MCF 10A (cell line): ENCODE measurements around the gene KCNH3. TPM values are rescaled to one million over a fixed set of nuclear protein-coding genes. Genes with fewer than 3 reads are reported as not detected.

Experiments used
- BruUV-seq: library from RNA; stranded (reverse); fragments of 400-500 nt; replicated peaks from 2 replicates; lab custom pipeline; 2021; lab: Mats Ljungman, UMichigan
- CTCF ChIA-PET: fragments of 300-600 bp; sonication (Branson Sonifier 250); formaldehyde crosslinking; extraction: SDS; loops from one replicate; lab custom pipeline; 2021; ENCODE audit warnings: antibody characterized with exemption, inconsistent platforms; lab: Yijun Ruan, JAX
- POLR2A ChIA-PET: fragments of 300-600, 350-650 bp; sonication (Branson Sonifier 250); formaldehyde crosslinking; extraction: SDS; loops from one replicate; lab custom pipeline; 2020; ENCODE audit warnings: antibody characterized with exemption, inconsistent platforms; lab: Yijun Ruan, JAX
- DNase-seq: peaks from one replicate; pipeline ENCODE4 v3.0.0-alpha.2; 2018; ENCODE audit not compliant: unreplicated experiment
- H3K27ac Mint-ChIP-seq: one replicate; pipeline ENCODE4 v1.8.0; 2022; ENCODE audit warnings: mild to moderate bottlenecking, low read depth, mixed read lengths; ENCODE audit not compliant: unreplicated experiment
- H3K27me3 Mint-ChIP-seq: one replicate; pipeline ENCODE4 v1.8.0; 2022; ENCODE audit warnings: mixed read lengths; ENCODE audit not compliant: insufficient read depth, unreplicated experiment
- H3K36me3 Mint-ChIP-seq: one replicate; pipeline ENCODE4 v1.8.0; 2022; ENCODE audit warnings: mild to moderate bottlenecking, moderate library complexity, mixed read lengths; ENCODE audit not compliant: insufficient read depth, unreplicated experiment
- H3K4me1 Mint-ChIP-seq: one replicate; pipeline ENCODE4 v1.8.0; 2022; ENCODE audit warnings: mixed read lengths; ENCODE audit not compliant: insufficient read depth, unreplicated experiment
- H3K4me3 Mint-ChIP-seq: one replicate; pipeline ENCODE4 v1.8.0; 2022; ENCODE audit warnings: mild to moderate bottlenecking, moderate library complexity, mixed read lengths; ENCODE audit not compliant: unreplicated experiment
- H3K9me3 Mint-ChIP-seq: one replicate; pipeline ENCODE4 v1.8.0; 2022; ENCODE audit warnings: mixed read lengths; ENCODE audit not compliant: unreplicated experiment
- CTCF ChIP-seq: fragments of 200-600 bp; IDR thresholded peaks from one replicate; pipeline ENCODE4 v1.8.0; 2022; ENCODE audit warnings: antibody characterized with exemption, mild to moderate bottlenecking; ENCODE audit not compliant: unreplicated experiment
- intact Hi-C: fragments of 100-400 bp; cut with micrococcal nuclease; formaldehyde crosslinking; loops from 2 replicates; pipeline ENCODE4 v1.14.1; 2022
- total RNA-seq: library from RNA; stranded (reverse); gene quantifications from 2 replicates; pipeline ENCODE4 v1.2.3, GENCODE V29; 2022

The KCNH3 gene
- total RNA-seq, 1 experiment from 2014 or later: not detected

- Mint-ChIP-seq H3K27ac (no peak overlapping the region), H3K9me3 (no peaks in the 10 kb centered on the region), H3K4me1 (peaks cover 15% of the 10 kb centered on the region), H3K4me3 (peak overlapping the region; percentile 51), H3K36me3 (no peaks in the 10 kb centered on the region), H3K27me3 (peaks cover 10% of the 10 kb centered on the region)
- DNase-seq: no peak
- POLR2A ChIA-PET: interaction anchor here (0.8 to 2.0 kb wide), 2 partner anchors 13 to 28 kb away, joined by 5 to 6 read pairs; partner anchors contain the start of gene MCRS1
- CTCF ChIA-PET: interaction anchor here (1.1 to 1.4 kb wide), 2 partner anchors 14 to 41 kb away, joined by 3 to 7 read pairs; no protein-coding TSS in a partner anchor
- no peak for TF ChIP-seq CTCF
- intact Hi-C loops: no loop called here
- BruUV-seq: no TSS peak
Observed at GRCh38 chr12:49539406-49540228, 787 bp downstream of the KCNH3 start.

GRCh38 chr12:49540229-49541139 lies 1.7 kb downstream of the KCNH3 start:
- POLR2A ChIA-PET: interaction anchor here (0.8 to 2.0 kb wide), 2 partner anchors 12 to 27 kb away, joined by 5 to 6 read pairs; partner anchors contain the start of gene MCRS1
- TF ChIP-seq CTCF: no peak
- no TSS peak for BruUV-seq
- no peak overlapping the region for H3K27ac Mint-ChIP-seq
- intact Hi-C loops: no loop called here
- peak overlapping the region; percentile 51 for H3K4me3 Mint-ChIP-seq
- DNase-seq: no peak
- H3K36me3 Mint-ChIP-seq: no peaks in the 10 kb centered on the region
- peaks cover 10% of the 10 kb centered on the region for H3K27me3 Mint-ChIP-seq
- H3K9me3 Mint-ChIP-seq: no peaks in the 10 kb centered on the region
- peaks cover 15% of the 10 kb centered on the region for H3K4me1 Mint-ChIP-seq
- CTCF ChIA-PET: interaction anchor here (0.6 to 1.4 kb wide), 3 partner anchors 13 to 167 kb away, joined by 3 to 7 read pairs (median 4); no protein-coding TSS in a partner anchor

GRCh38 chr12:49541140-49541861 lies 2.5 kb downstream of the KCNH3 start:
- no peak for TF ChIP-seq CTCF
- Mint-ChIP-seq H3K9me3 (no peaks in the 10 kb centered on the region), H3K4me3 (no peak overlapping the region), H3K27me3 (peaks cover 10% of the 10 kb centered on the region), H3K4me1 (peaks cover 15% of the 10 kb centered on the region), H3K36me3 (no peaks in the 10 kb centered on the region), H3K27ac (no peak overlapping the region)
- intact Hi-C loops: no loop called here
- BruUV-seq: no TSS peak
- POLR2A ChIA-PET: interaction anchor here (2.0 kb wide), 1 partner anchor 11 kb away, joined by 6 read pairs; no protein-coding TSS in a partner anchor
- DNase-seq: no peak
- CTCF ChIA-PET: interaction anchor here (0.6 to 1.4 kb wide), 2 partner anchors 40 to 168 kb away, joined by 3 to 4 read pairs; no protein-coding TSS in a partner anchor
